ENCODE results near the gene TMEM108.

GRCh38 chr3:133042778-133043177 is 4.6 kb downstream of the TMEM108 start:
- TF ChIP-seq CTCF (tag by site-specific recombination; IDR thresholded peaks at IDR 0.05), result no peak
- TF ChIP-seq ZNF121 (tag by site-specific recombination; IDR thresholded peaks at IDR 0.05), result no peak
- no peak for TF ChIP-seq ZNF398 (tag by site-specific recombination; IDR thresholded peaks at IDR 0.05)
- TF ChIP-seq ZNF792 (tag by site-specific recombination; IDR thresholded peaks at IDR 0.05), result no peak
- no peak for TF ChIP-seq ZNF114 (tag by site-specific recombination; IDR thresholded peaks at IDR 0.05)
- TF ChIP-seq ZBTB49 (tag by site-specific recombination; IDR thresholded peaks at IDR 0.05; ENCODE audit: low read depth), result no peak
- no peak for TF ChIP-seq ZBTB17 (tag by site-specific recombination; IDR thresholded peaks at IDR 0.05)
- no peak for TF ChIP-seq TRIM28 (IDR thresholded peaks at IDR 0.05; ENCODE audit: borderline replicate concordance, low read length)
- no peak for TF ChIP-seq ZNF239 (tag by site-specific recombination; IDR thresholded peaks at IDR 0.05)
- no peak for TF ChIP-seq ZNF645 (tag by site-specific recombination; IDR thresholded peaks at IDR 0.05)
- TF ChIP-seq ZNF132 (tag by site-specific recombination; IDR thresholded peaks at IDR 0.05; ENCODE audit: borderline replicate concordance), result no peak
- no peak for TF ChIP-seq ZFP69B (tag by site-specific recombination; IDR thresholded peaks at IDR 0.05)

Data from HEK293 (cell line).